Endothelial cell of umbilical vein (primary cell): ENCODE data around the gene CDK10. TPM values are rescaled to one million over a fixed set of nuclear protein-coding genes. Genes with fewer than 3 reads are reported as not detected.
A peak's percentile ranks its signal among the peaks of the same experiment; 100 is the strongest.

Experiments
- BruUV-seq: library from RNA; stranded (reverse); fragments of 400-500 nt; replicated peaks from 2 replicates; lab custom pipeline; 2021; lab: Mats Ljungman, UMichigan
- CTCF ChIA-PET: fragments of 300-600, 350-600 bp; sonication (Branson Sonifier 250); formaldehyde crosslinking; loops from one replicate; lab custom pipeline; 2021; ENCODE audit warnings: antibody characterized with exemption, inconsistent platforms; lab: Charles Lee
- POLR2A ChIA-PET: fragments of 300-600, 350-600 bp; sonication (Branson Sonifier 250); formaldehyde crosslinking; loops from one replicate; lab custom pipeline; 2021; ENCODE audit warnings: antibody characterized with exemption, inconsistent platforms; lab: Charles Lee
- DNase-seq: peaks from one replicate; pipeline ENCODE4 v3.0.0-alpha.2; 2011; ENCODE audit warnings: low read depth, low spot score
- FAIRE-seq: peaks from 2 replicates; lab custom pipeline; 2011; peaks lifted over from hg19 to GRCh38; lab: Jason Lieb, UNC
- H2AFZ ChIP-seq: 2 replicates; pipeline ENCODE4 v1.6.0; 2012; ENCODE audit warnings: low read depth, low read length, control low read depth, inconsistent platforms
- H3K27ac ChIP-seq: 2 replicates; pipeline ENCODE4 v1.5.1; 2011; ENCODE audit warnings: low read depth, mild to moderate bottlenecking, control low read depth, low read length, moderate library complexity; ENCODE audit not compliant: insufficient read depth
- H3K27me3 ChIP-seq, 2 experiments: 2 replicates each; pipeline versions ENCODE4 v1.6.0 to v1.6.1; 2011; ENCODE audit warnings: low read length in 2 of 2, mixed read lengths in 1 of 2; ENCODE audit not compliant: control insufficient read depth in 2 of 2, insufficient read depth in 2 of 2
- H3K36me3 ChIP-seq, 2 experiments: 2 replicates in 1 of 2; 3 replicates in 1 of 2; pipeline ENCODE4 v1.5.1; 2011; ENCODE audit warnings: low read length in 2 of 2, mild to moderate bottlenecking in 1 of 2, moderate library complexity in 1 of 2; ENCODE audit not compliant: control insufficient read depth in 2 of 2, insufficient read depth in 2 of 2; ENCODE audit errors: extremely low read depth in 1 of 2
- H3K4me1 ChIP-seq: 3 replicates; pipeline ENCODE4 v1.5.1; 2011; ENCODE audit warnings: mild to moderate bottlenecking, low read length; ENCODE audit not compliant: control insufficient read depth, insufficient read depth; ENCODE audit errors: extremely low read depth
- H3K4me2 ChIP-seq: 2 replicates; pipeline ENCODE4 v1.6.1; 2011; ENCODE audit warnings: low read length, control low read depth, mixed read lengths; ENCODE audit not compliant: insufficient read depth
- H3K4me3 ChIP-seq, 3 experiments: fragments of 200-600 bp in 1 of 3; sonication (generic), shearing (Covaris generic) in 1 of 3; replicated peaks in 1 of 3; 2 replicates each; pipeline ENCODE4 v1.5.1; 2011 to 2016; ENCODE audit warnings: control low read depth in 3 of 3, low read length in 3 of 3, mild to moderate bottlenecking in 2 of 3, inconsistent platforms in 1 of 3, low read depth in 1 of 3, moderate library complexity in 1 of 3; ENCODE audit not compliant: insufficient read depth in 1 of 3
- H3K79me2 ChIP-seq: 2 replicates; pipeline ENCODE4 v1.6.0; 2012; ENCODE audit warnings: low read length, inconsistent platforms; ENCODE audit not compliant: control insufficient read depth, insufficient read depth
- H3K9ac ChIP-seq: replicated peaks from 2 replicates; pipeline ENCODE3; 2011; ENCODE audit warnings: low read length, control low read depth; ENCODE audit not compliant: insufficient read depth; ENCODE audit errors: extremely low read depth
- H3K9me1 ChIP-seq: replicated peaks from 3 replicates; pipeline ENCODE4 v1.6.0; 2011; ENCODE audit warnings: mild to moderate bottlenecking, low read length; ENCODE audit not compliant: control insufficient read depth, insufficient read depth; ENCODE audit errors: extremely low read depth
- H3K9me3 ChIP-seq: replicated peaks from 2 replicates; pipeline ENCODE4 v1.5.1; 2012; ENCODE audit warnings: low read length, inconsistent platforms; ENCODE audit not compliant: control insufficient read depth, insufficient read depth
- H4K20me1 ChIP-seq: replicated peaks from 2 replicates; pipeline ENCODE3; 2011; ENCODE audit warnings: mild to moderate bottlenecking, low read length; ENCODE audit not compliant: control insufficient read depth, insufficient read depth; ENCODE audit errors: extremely low read depth
- CTCF ChIP-seq, 2 donors: IDR thresholded peaks; 1 replicate in 1 of 2; 2 replicates in 1 of 2; pipeline ENCODE4 v1.5.1; 2011; ENCODE audit warnings: low read length in 2 of 2, mild to moderate bottlenecking in 2 of 2, moderate library complexity in 2 of 2, control low read depth in 1 of 2, inconsistent platforms in 1 of 2, low read depth in 1 of 2; ENCODE audit not compliant: insufficient read depth in 1 of 2; ENCODE audit errors: extremely low read depth in 1 of 2
- EZH2 ChIP-seq: IDR thresholded peaks from 2 replicates; pipeline ENCODE4 v1.6.1; 2012; ENCODE audit warnings: borderline replicate concordance, low read depth, mild to moderate bottlenecking, moderate library complexity, low read length, inconsistent platforms; ENCODE audit not compliant: severe bottlenecking
- FOS ChIP-seq: IDR thresholded peaks from 2 replicates; pipeline ENCODE4 v1.6.1; 2011; ENCODE audit warnings: mild to moderate bottlenecking, low read length, moderate library complexity, borderline replicate concordance; ENCODE audit not compliant: insufficient read depth
- GATA2 ChIP-seq: IDR thresholded peaks from 2 replicates; pipeline ENCODE4 v1.7.0; 2011; ENCODE audit warnings: low read depth, mild to moderate bottlenecking, moderate library complexity, mixed read lengths, low read length; ENCODE audit not compliant: insufficient read length, insufficient read depth
- JUN ChIP-seq: IDR thresholded peaks from 2 replicates; pipeline ENCODE4 v1.6.1; 2011; ENCODE audit warnings: borderline replicate concordance, low read depth; ENCODE audit not compliant: insufficient read length, insufficient read depth
- MAX ChIP-seq: IDR thresholded peaks from 2 replicates; pipeline ENCODE4 v1.6.1; 2011; ENCODE audit not compliant: insufficient read depth, insufficient read length
- MYC ChIP-seq: IDR thresholded peaks from one replicate; pipeline ENCODE4 v1.6.1; 2011; ENCODE audit warnings: mild to moderate bottlenecking, low read depth, low read length
- POLR2A ChIP-seq: IDR thresholded peaks from 2 replicates; pipeline ENCODE4 v1.6.1; 2012; ENCODE audit warnings: low read depth, mild to moderate bottlenecking, control low read depth, low read length
- POLR2AphosphoS5 ChIP-seq: IDR thresholded peaks from 2 replicates; pipeline ENCODE4 v1.6.1; 2012; ENCODE audit warnings: low read depth, mild to moderate bottlenecking, control low read depth, low read length, moderate library complexity; ENCODE audit not compliant: insufficient read depth
- dilution Hi-C: fragments of 300-500 bp; cut with MboI; formaldehyde crosslinking; loops from one replicate; pipeline ENCODE4 v1.15.0; 2019; ENCODE audit warnings: low sequenced_read_pairs; ENCODE audit not compliant: extremely low pct_ligation_motif_present
- intact Hi-C: fragments of 100-400 bp; cut with micrococcal nuclease; formaldehyde crosslinking; loops from one replicate; pipeline ENCODE4 v1.10.0; 2022
- polyA plus RNA-seq, 4 experiments: library from polyadenylated mRNA; depleted of rRNA in 3 of 4; stranded (reverse) in 3 of 4; unstranded in 1 of 4; fragments of >200 nt; gene quantifications; 2 replicates each; pipeline versions ENCODE4 v1.2.1 to v1.2.3, GENCODE V29; 2011 to 2012; ENCODE audit warnings: missing spikeins in 1 of 4
- total RNA-seq: library from RNA; stranded (reverse); gene quantifications from 2 replicates; pipeline ENCODE4 v1.2.3, GENCODE V29; 2021

Gene CDK10
- total and polyA plus RNA-seq, 2 donors (not counting 3 experiments of a cell fraction or from before 2014, with no cell fraction given), result 74.5 to 99.9 TPM

- intact Hi-C loops (no loop called here), dilution Hi-C loops (no loop called here)
- H3K9me1 ChIP-seq, result no peaks in the 10 kb centered on the region
- POLR2A ChIA-PET, result interaction anchor here (0.6 to 1.0 kb wide), 2 partner anchors 13 to 179 kb away, joined by 3 to 5 read pairs; no protein-coding TSS in a partner anchor
- peak overlapping the region; percentile 27 to 85 (median 35) for H3K4me3 ChIP-seq
- H3K79me2 ChIP-seq, result peaks cover 9% of the 10 kb centered on the region
- H3K27me3 ChIP-seq, result no peaks in the 10 kb centered on the region
- H3K4me2 ChIP-seq, result peak overlapping the region; percentile 25
- H3K9me3 ChIP-seq, result no peaks in the 10 kb centered on the region
- peak; percentile 51 for DNase-seq
- H3K27ac ChIP-seq, result peak overlapping the region; percentile 0
- CTCF ChIA-PET, result interaction anchor here (0.7 to 2.3 kb wide), 10 partner anchors 12 to 173 kb away, joined by 3 to 21 read pairs (median 3); partner anchors contain the start of genes CHMP1A and SPATA33
- peak in 1 of 2 donors; percentile 9 for TF ChIP-seq CTCF (IDR thresholded peaks at IDR 0.05; ENCODE audit: extremely low read depth in 1 of 2, insufficient read depth in 1 of 2, low read depth in 1 of 2, low read length in 2 of 2)
- TF ChIP-seq MAX, result peak; percentile 53
- no peak for TF ChIP-seq POLR2A
- peak overlapping the region; percentile 6 for H2AFZ ChIP-seq
- H3K36me3 ChIP-seq, result peaks cover 3 to 16% of the 10 kb centered on the region in 2 experiments
- BruUV-seq, result TSS peak; percentile 29
- no peaks in the 10 kb centered on the region for H4K20me1 ChIP-seq
- FAIRE-seq, result peak; percentile 75
- peak overlapping the region; percentile 5 for H3K9ac ChIP-seq
- peaks cover 4% of the 10 kb centered on the region for H3K4me1 ChIP-seq
Observed at GRCh38 chr16:89687092-89687940, 827 bp downstream of the CDK10 start.

DNA sequence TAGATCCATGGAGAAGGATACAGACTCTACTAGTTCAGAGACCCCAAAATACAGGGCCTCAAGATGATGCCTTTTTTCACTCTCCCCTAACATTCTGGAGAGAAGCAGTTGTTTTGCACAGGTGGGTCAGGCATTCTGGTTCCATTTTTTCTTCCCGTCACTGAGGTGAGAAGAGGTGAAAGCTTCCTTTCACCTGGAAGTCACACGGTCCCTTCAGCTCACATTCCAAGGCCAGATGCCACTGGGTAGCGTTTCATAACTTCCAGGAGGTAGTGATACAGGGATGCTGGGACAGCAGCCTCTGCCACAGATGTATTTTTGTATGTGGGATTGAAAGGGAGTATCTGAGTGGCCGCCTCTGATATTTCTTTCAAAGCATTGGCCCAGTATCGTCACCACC lies 1.9 kb downstream of the CDK10 start:
- Histone ChIP-seq H3K4me3 (no peak overlapping the region), H2AFZ (no peak overlapping the region), H3K36me3 (peaks cover 3 to 18% of the 10 kb centered on the region in 2 experiments), H4K20me1 (no peaks in the 10 kb centered on the region), H3K9me3 (no peaks in the 10 kb centered on the region), H3K4me2 (no peak overlapping the region), H3K4me1 (peaks cover 4% of the 10 kb centered on the region), H3K9me1 (no peaks in the 10 kb centered on the region), H3K79me2 (peaks cover 9% of the 10 kb centered on the region), H3K9ac (no peak overlapping the region), H3K27ac (no peak overlapping the region), H3K27me3 (no peaks in the 10 kb centered on the region)
- ChIA-PET CTCF (no interaction called here), POLR2A (no interaction called here)
- dilution Hi-C loops, result no loop called here
- no peak for FAIRE-seq
- no peak for TF ChIP-seq GATA2
- TF ChIP-seq CTCF (IDR thresholded peaks at IDR 0.05; ENCODE audit: extremely low read depth in 1 of 2, insufficient read depth in 1 of 2, low read depth in 1 of 2, low read length in 2 of 2), result no peak
- TF ChIP-seq POLR2A, result no peak
- no peak for TF ChIP-seq JUN
- no peak for TF ChIP-seq POLR2AphosphoS5
- no peak for TF ChIP-seq MAX
- no peak for TF ChIP-seq FOS
- no peak for TF ChIP-seq MYC
- no peak for TF ChIP-seq EZH2
- BruUV-seq, result no TSS peak
- intact Hi-C loops, result no loop called here
- no peak for DNase-seq
